Body of pancreas (tissue), 4 donors: ENCODE measurements around the gene LYAR. TPM values are rescaled to one million over a fixed set of nuclear protein-coding genes. Genes with fewer than 3 reads are reported as not detected.

Experiments used
- ATAC-seq: fragments of 150-250 bp; one replicate; pipeline ENCODE4 v1.9.1; 2016
- DNase-seq, 4 donors: peaks; one replicate each; pipeline ENCODE4 v3.0.0-alpha.2; 2019
- H3K27ac ChIP-seq, 4 donors: fragments of 200-600 bp; sonication (generic); 1 replicate in 3 of 4; 2 replicates in 1 of 4; pipeline versions ENCODE4 v1.5.1 to v1.6.1; 2016 to 2019; ENCODE audit warnings: mild to moderate bottlenecking in 1 of 4, mixed read lengths in 1 of 4, moderate library complexity in 1 of 4
- H3K27me3 ChIP-seq, 2 donors: fragments of 200-600 bp; sonication (generic); one replicate each; pipeline ENCODE4 v1.6.0; 2016; ENCODE audit warnings: mild to moderate bottlenecking in 1 of 2
- H3K36me3 ChIP-seq, 2 donors: fragments of 200-600 bp; sonication (generic); replicated peaks in 1 of 2; 2 replicates each; pipeline ENCODE4 v1.5.1; 2016; ENCODE audit warnings: low read depth in 2 of 2; ENCODE audit not compliant: insufficient read depth in 1 of 2
- H3K4me1 ChIP-seq: fragments of 200-600 bp; sonication (generic); one replicate; pipeline ENCODE4 v1.6.0; 2016
- H3K4me3 ChIP-seq, 2 donors: fragments of 200-600 bp; sonication (generic); 1 replicate in 1 of 2; 2 replicates in 1 of 2; pipeline ENCODE4 v1.5.1; 2016 to 2019
- H3K9me3 ChIP-seq, 3 donors: fragments of 200-600 bp; sonication (generic); 1 replicate in 2 of 3; 2 replicates in 1 of 3; pipeline ENCODE4 v1.5.1; 2016
- POLR2A ChIP-seq, 3 donors: fragments of 450-650 bp; IDR thresholded peaks; one replicate each; pipeline ENCODE4 v1.6.1; 2016; ENCODE audit warnings: antibody characterized with exemption in 3 of 3, mild to moderate bottlenecking in 2 of 3
- WGBS, 2 donors: methylation state at CpG; one replicate each; pipeline ENCODE4 v1.1.5; 2017; 5-methylcytosine and 5-hydroxymethylcytosine counted together
- intact Hi-C: fragments of 100-400 bp; cut with DNase I; formaldehyde crosslinking; loops from one replicate; pipeline ENCODE4 v1.15.1; 2023
- total RNA-seq, 2 donors: library from RNA; depleted of rRNA; stranded (reverse); fragments of >200 nt; gene quantifications; one replicate each; pipeline ENCODE4 v1.1.0, GENCODE V29; 2016
- TF ChIP-seq, protein P1 (sequence below), 7 experiments: fragments of 450-650 bp in 4 of 7; fragments of 200-600 bp in 3 of 7; sonication (generic) in 3 of 7; IDR thresholded peaks; one replicate each; pipeline ENCODE4 v1.5.1; 2016 to 2019; ENCODE audit warnings: antibody characterized with exemption in 7 of 7

The LYAR gene
- total RNA-seq, 2 donors from 2014 or later = 7.6 to 12.5 TPM

DNA sequence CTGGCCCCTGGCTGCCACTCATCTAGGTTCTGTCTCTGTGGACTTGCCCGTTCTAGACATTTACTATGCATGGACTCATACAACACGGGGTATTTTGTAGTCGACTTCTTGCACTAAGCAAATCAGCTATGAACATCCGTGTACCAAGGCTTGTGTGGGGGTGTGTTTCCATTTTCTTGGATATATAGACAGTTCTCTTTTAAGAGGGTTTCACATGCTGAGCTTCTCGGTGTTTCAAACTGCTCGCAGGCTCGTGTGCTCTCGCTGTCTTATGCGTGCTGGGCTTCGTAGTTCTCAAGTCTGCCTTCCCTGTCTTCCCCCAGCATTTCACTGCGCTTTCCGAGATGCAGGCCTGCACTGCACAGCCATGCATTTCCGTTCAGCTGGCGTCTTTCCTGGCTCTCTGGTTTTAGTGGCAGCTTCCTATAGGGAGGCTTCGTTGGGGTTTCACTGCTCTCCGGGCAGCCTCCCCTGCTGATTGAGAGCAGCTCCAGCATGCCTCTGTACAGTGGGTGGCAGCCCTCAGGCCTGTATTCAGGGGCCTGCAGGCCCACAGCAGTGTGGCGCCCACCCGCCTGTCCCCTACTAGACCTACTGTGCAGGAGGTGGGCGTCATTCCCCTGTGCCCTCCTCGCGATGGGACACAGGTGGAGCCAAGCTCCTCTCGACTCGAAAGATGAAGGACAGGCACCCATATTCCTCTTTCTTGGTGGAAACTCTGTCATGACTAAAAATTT lies 27.7 kb upstream of the LYAR start:
- 88 to 94% methylated on average over 22 to 23 of the region's 23 CpGs for WGBS, 2 donors
- Histone ChIP-seq H3K4me1 (no peaks in the 10 kb centered on the region), H3K27ac (no peak overlapping the region), H3K36me3 (peaks cover 4 to 7% of the 10 kb centered on the region in 2 donors), H3K9me3 (no peaks in the 10 kb centered on the region), H3K4me3 (no peak overlapping the region), H3K27me3 (no peaks in the 10 kb centered on the region)
- DNase-seq = no peak
- intact Hi-C loops = no loop called here
- TF ChIP-seq POLR2A (IDR thresholded peaks at IDR 0.05) = no peak
- TF ChIP-seq, protein P1, sequence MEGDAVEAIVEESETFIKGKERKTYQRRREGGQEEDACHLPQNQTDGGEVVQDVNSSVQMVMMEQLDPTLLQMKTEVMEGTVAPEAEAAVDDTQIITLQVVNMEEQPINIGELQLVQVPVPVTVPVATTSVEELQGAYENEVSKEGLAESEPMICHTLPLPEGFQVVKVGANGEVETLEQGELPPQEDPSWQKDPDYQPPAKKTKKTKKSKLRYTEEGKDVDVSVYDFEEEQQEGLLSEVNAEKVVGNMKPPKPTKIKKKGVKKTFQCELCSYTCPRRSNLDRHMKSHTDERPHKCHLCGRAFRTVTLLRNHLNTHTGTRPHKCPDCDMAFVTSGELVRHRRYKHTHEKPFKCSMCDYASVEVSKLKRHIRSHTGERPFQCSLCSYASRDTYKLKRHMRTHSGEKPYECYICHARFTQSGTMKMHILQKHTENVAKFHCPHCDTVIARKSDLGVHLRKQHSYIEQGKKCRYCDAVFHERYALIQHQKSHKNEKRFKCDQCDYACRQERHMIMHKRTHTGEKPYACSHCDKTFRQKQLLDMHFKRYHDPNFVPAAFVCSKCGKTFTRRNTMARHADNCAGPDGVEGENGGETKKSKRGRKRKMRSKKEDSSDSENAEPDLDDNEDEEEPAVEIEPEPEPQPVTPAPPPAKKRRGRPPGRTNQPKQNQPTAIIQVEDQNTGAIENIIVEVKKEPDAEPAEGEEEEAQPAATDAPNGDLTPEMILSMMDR (IDR thresholded peaks at IDR 0.05) = no peak
- no peak for ATAC-seq

DNA sequence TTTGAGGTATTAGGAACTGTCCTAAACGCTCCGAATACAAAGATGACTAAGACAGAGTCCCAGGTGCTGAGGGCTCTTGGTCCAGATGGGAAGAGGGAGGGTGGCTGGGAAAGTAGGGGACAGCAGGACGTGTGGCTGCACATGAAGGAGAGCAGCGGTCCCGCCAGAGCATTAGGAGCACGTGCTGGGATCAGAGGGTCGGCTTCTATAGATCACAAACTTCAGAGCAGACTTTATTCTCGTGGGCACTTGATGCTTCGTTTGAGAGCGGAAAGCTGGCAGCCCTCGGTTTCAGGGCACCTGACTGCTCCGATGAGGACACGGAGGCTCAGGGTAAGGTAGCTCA lies 26.2 kb upstream of the LYAR start:
- no peaks in the 10 kb centered on the region for H3K27me3 ChIP-seq
- ATAC-seq (no peak), DNase-seq (no peak)
- no peak for TF ChIP-seq POLR2A (IDR thresholded peaks at IDR 0.05)
- TF ChIP-seq, protein P1 (IDR thresholded peaks at IDR 0.05) = no peak
- intact Hi-C loops = no loop called here
- no peak overlapping the region for H3K4me3 ChIP-seq
- no peak overlapping the region for H3K27ac ChIP-seq
- H3K9me3 ChIP-seq = no peaks in the 10 kb centered on the region
- peaks cover 3 to 4% of the 10 kb centered on the region in 2 donors for H3K36me3 ChIP-seq
- 88 to 89% methylated on average over 13 of the region's 13 CpGs for WGBS, 2 donors
- no peaks in the 10 kb centered on the region for H3K4me1 ChIP-seq

DNA sequence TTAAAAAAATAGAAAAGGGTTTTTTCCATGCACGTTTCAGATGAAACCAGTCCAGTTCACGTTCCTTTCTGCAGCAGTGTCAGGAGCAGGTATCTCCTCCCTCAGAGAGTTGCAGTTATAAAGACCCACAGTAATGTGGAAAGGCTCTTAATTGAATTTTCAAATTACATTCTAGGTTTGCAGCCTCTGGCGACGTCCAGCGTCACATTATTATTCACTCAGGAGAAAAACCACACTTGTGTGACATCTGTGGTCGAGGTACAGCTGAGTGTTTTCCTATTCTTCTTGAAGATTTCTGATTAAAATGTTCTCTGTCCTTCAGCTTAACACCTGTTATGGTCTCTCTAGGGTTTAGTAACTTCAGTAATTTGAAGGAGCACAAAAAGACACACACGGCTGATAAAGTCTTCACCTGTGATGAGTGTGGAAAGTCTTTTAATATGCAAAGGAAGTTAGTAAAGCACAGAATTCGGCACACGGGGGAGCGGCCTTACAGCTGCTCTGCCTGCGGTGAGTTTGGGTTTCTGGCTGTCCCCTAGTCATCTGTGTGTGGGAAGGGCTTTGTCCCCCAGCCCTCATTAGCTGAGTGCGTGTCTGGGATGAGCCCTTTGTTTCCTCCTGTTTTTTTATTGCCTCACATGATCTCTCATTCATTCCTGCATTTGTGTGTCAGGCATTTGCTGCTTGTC lies 25.7 kb upstream of the LYAR start:
- intact Hi-C loops = no loop called here
- H3K27me3 ChIP-seq = no peaks in the 10 kb centered on the region
- H3K9me3 ChIP-seq = no peaks in the 10 kb centered on the region
- DNase-seq (no peak), ATAC-seq (no peak)
- H3K4me1 ChIP-seq = no peaks in the 10 kb centered on the region
- TF ChIP-seq, protein P1 (IDR thresholded peaks at IDR 0.05) = no peak
- TF ChIP-seq POLR2A (IDR thresholded peaks at IDR 0.05) = no peak
- H3K4me3 ChIP-seq = no peak overlapping the region
- no peak overlapping the region for H3K27ac ChIP-seq
- H3K36me3 ChIP-seq = peaks cover 2 to 4% of the 10 kb centered on the region in 2 donors
- 84 to 91% methylated on average over 12 of the region's 12 CpGs for WGBS, 2 donors

DNA sequence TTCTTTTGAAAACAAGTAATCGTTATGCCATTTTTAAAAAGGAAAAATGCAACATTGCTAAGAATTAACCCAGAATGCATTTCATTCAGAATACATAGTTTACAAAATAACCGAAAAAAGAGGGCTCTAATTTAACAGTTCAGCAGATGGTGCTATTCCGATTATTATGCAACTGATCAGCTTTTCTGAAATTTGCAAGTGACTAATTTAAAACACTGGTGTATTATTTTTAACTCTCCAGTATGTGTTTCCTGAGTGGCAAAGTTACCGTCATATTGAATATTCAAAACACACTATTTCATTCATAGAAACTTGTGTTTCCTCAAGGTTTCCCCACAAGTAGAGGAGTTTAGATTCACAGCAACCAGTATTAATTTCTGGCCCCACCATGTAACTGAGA lies 21.2 kb upstream of the LYAR start:
- ATAC-seq (no peak), DNase-seq (no peak)
- Histone ChIP-seq H3K4me1 (no peaks in the 10 kb centered on the region), H3K27me3 (no peaks in the 10 kb centered on the region), H3K4me3 (no peak overlapping the region), H3K9me3 (no peaks in the 10 kb centered on the region), H3K27ac (no peak overlapping the region), H3K36me3 (peaks cover 2 to 3% of the 10 kb centered on the region in 2 donors)
- WGBS, 2 donors = 90 to 92% methylated on average over 4 of the region's 4 CpGs
- TF ChIP-seq POLR2A (IDR thresholded peaks at IDR 0.05) = no peak
- TF ChIP-seq, protein P1 (IDR thresholded peaks at IDR 0.05) = no peak
- intact Hi-C loops = no loop called here
